HG03159 (cell line): ENCODE results near the gene SSTR5.

Experiments used
- ATAC-seq: cut with Tn5 transposase; IDR thresholded peaks from one replicate; pipeline ENCODE4 v1.9.1; 2021; ENCODE audit warnings: mild to moderate bottlenecking, moderate library complexity; ENCODE audit not compliant: unreplicated experiment

Gene SSTR5

GRCh38 chr16:1038932-1039331 lies 33.6 kb upstream of the SSTR5 start:
- no peak for ATAC-seq

GRCh38 chr16:1039762-1040161 lies 32.8 kb upstream of the SSTR5 start:
- no peak for ATAC-seq

- ATAC-seq: no peak
Measured at GRCh38 chr16:1040346-1040745, 32.2 kb upstream of the SSTR5 start.

- ATAC-seq: no peak
Measured at GRCh38 chr16:1042049-1042744, 30.4 kb upstream of the SSTR5 start.

GRCh38 chr16:1042866-1043265 lies 29.7 kb upstream of the SSTR5 start:
- ATAC-seq: no peak

- no peak for ATAC-seq
Measured at GRCh38 chr16:1043881-1044451, 28.6 kb upstream of the SSTR5 start.

GRCh38 chr16:1044460-1045309 lies 27.9 kb upstream of the SSTR5 start:
- no peak for ATAC-seq

GRCh38 chr16:1045310-1045992 lies 27.1 kb upstream of the SSTR5 start:
- no peak for ATAC-seq

- no peak for ATAC-seq
Measured at GRCh38 chr16:1045993-1046911, 26.3 kb upstream of the SSTR5 start.

GRCh38 chr16:1047123-1047522 lies 25.4 kb upstream of the SSTR5 start:
- no peak for ATAC-seq

GRCh38 chr16:1047801-1048200 lies 24.7 kb upstream of the SSTR5 start:
- no peak for ATAC-seq

- no peak for ATAC-seq
Measured at GRCh38 chr16:1048442-1049112, 24.0 kb upstream of the SSTR5 start.

GRCh38 chr16:1049113-1049975 lies 23.2 kb upstream of the SSTR5 start:
- no peak for ATAC-seq

GRCh38 chr16:1049976-1050247 lies 22.6 kb upstream of the SSTR5 start:
- ATAC-seq: no peak

GRCh38 chr16:1050516-1050915 lies 22.0 kb upstream of the SSTR5 start:
- no peak for ATAC-seq

- no peak for ATAC-seq
Measured at GRCh38 chr16:1050921-1051320, 21.6 kb upstream of the SSTR5 start.

GRCh38 chr16:1051446-1051845 lies 21.1 kb upstream of the SSTR5 start:
- ATAC-seq: no peak

GRCh38 chr16:1052721-1053120 lies 19.8 kb upstream of the SSTR5 start:
- ATAC-seq: no peak

- ATAC-seq: no peak
Measured at GRCh38 chr16:1053121-1053521, 19.4 kb upstream of the SSTR5 start.
